Esophagus squamous epithelium (tissue), 5 donors: Measurements from ENCODE around the gene RNF213. TPM values are rescaled to one million over a fixed set of nuclear protein-coding genes. Genes with fewer than 3 reads are reported as not detected.
A peak's percentile ranks its signal among the peaks of the same experiment; 100 is the strongest.
"Not testable (repeated sequence)": the region's sequence is repeated elsewhere in the genome, so short reads cannot be mapped to it uniquely, and the experiment has no call there.

Experiments used
- DNase-seq: peaks from one replicate; lab custom pipeline; 2025; lab: John Stamatoyannopoulos, UW
- H3K27ac ChIP-seq, 4 donors: fragments of 200-600 bp; sonication (generic); one replicate each; pipeline ENCODE4 v1.5.1; 2016 to 2019; ENCODE audit warnings: mild to moderate bottlenecking in 1 of 4
- H3K27me3 ChIP-seq, 4 donors: fragments of 200-600 bp; sonication (generic); 1 replicate in 3 of 4; 2 replicates in 1 of 4; pipeline versions ENCODE4 v1.5.1 to v1.6.0; 2017 to 2021; ENCODE audit warnings: antibody characterized with exemption in 1 of 4
- H3K36me3 ChIP-seq, 3 donors: fragments of 200-600 bp; sonication (generic); one replicate each; pipeline ENCODE4 v1.5.1; 2016 to 2019
- H3K4me1 ChIP-seq, 3 donors: fragments of 200-600 bp; sonication (generic); one replicate each; pipeline ENCODE4 v1.5.1; 2017 to 2019
- H3K4me3 ChIP-seq, 4 donors: fragments of 200-600 bp; sonication (generic); 1 replicate in 3 of 4; 2 replicates in 1 of 4; pipeline ENCODE4 v1.5.1; 2016 to 2019; ENCODE audit warnings: mild to moderate bottlenecking in 2 of 4, moderate library complexity in 1 of 4
- H3K9me3 ChIP-seq, 3 donors: fragments of 200-600 bp; sonication (generic); one replicate each; pipeline ENCODE4 v1.5.1; 2016 to 2019
- CTCF ChIP-seq, 6 experiments: fragments of 450-650 bp in 4 of 6; fragments of 200-600 bp in 2 of 6; sonication (generic) in 2 of 6; IDR thresholded peaks; one replicate each; pipeline ENCODE4 v1.5.1; 2016 to 2019; ENCODE audit warnings: antibody characterized with exemption in 6 of 6, mild to moderate bottlenecking in 4 of 6, moderate library complexity in 4 of 6
- POLR2A ChIP-seq, 4 donors: fragments of 450-650 bp; IDR thresholded peaks; one replicate each; pipeline ENCODE4 v1.6.1; 2017; ENCODE audit warnings: antibody characterized with exemption in 4 of 4, mild to moderate bottlenecking in 4 of 4, moderate library complexity in 3 of 4
- WGBS, 2 donors: methylation state at CpG; one replicate each; pipeline ENCODE4 v1.1.5; 2018; 5-methylcytosine and 5-hydroxymethylcytosine counted together
- intact Hi-C: fragments of 100-400 bp; cut with DNase I; formaldehyde crosslinking; loops from one replicate; pipeline ENCODE4 v1.15.0; 2022
- total RNA-seq, 4 donors: library from RNA; depleted of rRNA; stranded (reverse); fragments of >200 nt; gene quantifications; one replicate each; pipeline ENCODE4 v1.1.0, GENCODE V29; 2016
- donor health status: DM: yes; HTN: yes; CAD: no.

The RNF213 gene
- total RNA-seq, 4 donors from 2014 or later = 56.1 to 67.9 (median 60.9) TPM

- no peak for DNase-seq
- intact Hi-C loops = no loop called here
- Histone ChIP-seq H3K4me3 (peak overlapping the region in 1 of 4 donors; percentile 22), H3K27ac (peak overlapping the region; percentile 78 to 88 (median 85)), H3K4me1 (peaks cover 16 to 70% (median 20%) of the 10 kb centered on the region in 3 donors), H3K36me3 (peaks cover 0 to 24% (median 0%) of the 10 kb centered on the region in 3 donors), H3K27me3 (no peaks in the 10 kb centered on the region), H3K9me3 (no peaks in the 10 kb centered on the region)
- TF ChIP-seq POLR2A (IDR thresholded peaks at IDR 0.05) (peak in 1 of 4 donors; percentile 8), CTCF (IDR thresholded peaks at IDR 0.05) (no peak)
- 30 to 40% methylated on average over 13 of the region's 13 CpGs for WGBS, 2 donors
Observed at GRCh38 chr17:80254396-80255251, 6.0 kb upstream of the RNF213 start.

GRCh38 chr17:80256034-80256350 is 4.7 kb upstream of the RNF213 start:
- intact Hi-C loops = no loop called here
- Histone ChIP-seq H3K4me3 (no peak overlapping the region), H3K27ac (peak overlapping the region in 3 of 4 donors; percentile 21 to 95 (median 78)), H3K36me3 (peaks cover 0 to 13% (median 0%) of the 10 kb centered on the region in 3 donors), H3K9me3 (no peaks in the 10 kb centered on the region), H3K27me3 (no peaks in the 10 kb centered on the region), H3K4me1 (peaks cover 21 to 75% (median 22%) of the 10 kb centered on the region in 3 donors)
- WGBS, 2 donors = 86 to 96% methylated on average over 5 of the region's 5 CpGs
- TF ChIP-seq CTCF (IDR thresholded peaks at IDR 0.05) = no peak
- TF ChIP-seq POLR2A (IDR thresholded peaks at IDR 0.05) = no peak
- DNase-seq = no peak

GRCh38 chr17:80257716-80258213 is 2.9 kb upstream of the RNF213 start:
- intact Hi-C loops = no loop called here
- Histone ChIP-seq H3K27me3 (no peaks in the 10 kb centered on the region), H3K27ac (peak overlapping the region; percentile 36 to 95 (median 56)), H3K36me3 (no peaks in the 10 kb centered on the region), H3K4me1 (peaks cover 34 to 90% (median 35%) of the 10 kb centered on the region in 3 donors), H3K4me3 (no peak overlapping the region), H3K9me3 (no peaks in the 10 kb centered on the region)
- DNase-seq = no peak
- TF ChIP-seq POLR2A (IDR thresholded peaks at IDR 0.05) = no peak
- no peak for TF ChIP-seq CTCF (IDR thresholded peaks at IDR 0.05)
- WGBS, 2 donors = 67 to 89% methylated on average over 11 to 13 of the region's 14 CpGs

GRCh38 chr17:80258296-80258695 is 2.4 kb upstream of the RNF213 start:
- H3K36me3 ChIP-seq, intact Hi-C loops, H3K27me3 ChIP-seq, H3K9me3 ChIP-seq, H3K4me3 ChIP-seq, DNase-seq: not testable (repeated sequence)
- 86 to 90% methylated on average over 2 of the region's 2 CpGs for WGBS, 2 donors
- Histone ChIP-seq H3K4me1 (peaks cover 39 to 90% (median 40%) of the 10 kb centered on the region in 3 donors), H3K27ac (peak overlapping the region; percentile 1 to 95 (median 55))

GRCh38 chr17:80259457-80260068 is 1.1 kb upstream of the RNF213 start:
- Histone ChIP-seq H3K9me3 (no peaks in the 10 kb centered on the region), H3K36me3 (peaks cover 0 to 10% (median 0%) of the 10 kb centered on the region in 3 donors), H3K27me3 (no peaks in the 10 kb centered on the region), H3K4me1 (peaks cover 42 to 90% (median 48%) of the 10 kb centered on the region in 3 donors), H3K27ac (peak overlapping the region; percentile 83 to 96 (median 94)), H3K4me3 (peak overlapping the region; percentile 60 to 92 (median 76))
- no peak for DNase-seq
- intact Hi-C loops = no loop called here
- no peak for TF ChIP-seq POLR2A (IDR thresholded peaks at IDR 0.05)
- TF ChIP-seq CTCF (IDR thresholded peaks at IDR 0.05) = no peak
- WGBS, 2 donors = 53 to 56% methylated on average over 11 to 13 of the region's 18 CpGs
